BLaER1 (cell line): ENCODE data around the gene TRIM41.
"Not testable (repeated sequence)": the region's sequence is repeated elsewhere in the genome, so short reads cannot be mapped to it uniquely, and the experiment has no call there.

Source experiments
- H3K27ac ChIP-seq: shearing (Covaris generic); formaldehyde crosslinking; 2 replicates; pipeline ENCODE4 v1.8.1; 2022
- H3K27me3 ChIP-seq: shearing (Covaris generic); formaldehyde crosslinking; 2 replicates; pipeline ENCODE4 v1.8.1; 2022
- H3K36me3 ChIP-seq: shearing (Covaris generic); formaldehyde crosslinking; 2 replicates; pipeline ENCODE4 v1.8.1; 2022
- H3K4me1 ChIP-seq: shearing (Covaris generic); formaldehyde crosslinking; 2 replicates; pipeline ENCODE4 v1.8.1; 2022
- H3K4me2 ChIP-seq: shearing (Covaris generic); formaldehyde crosslinking; 2 replicates; pipeline ENCODE4 v1.8.1; 2022
- H3K4me3 ChIP-seq: shearing (Covaris generic); formaldehyde crosslinking; 2 replicates; pipeline ENCODE4 v1.8.1; 2022
- H3K9ac ChIP-seq: shearing (Covaris generic); formaldehyde crosslinking; 2 replicates; pipeline ENCODE4 v1.8.1; 2022
- H3K9me3 ChIP-seq: shearing (Covaris generic); formaldehyde crosslinking; 2 replicates; pipeline ENCODE4 v1.8.1; 2022
- H4K20me1 ChIP-seq: shearing (Covaris generic); formaldehyde crosslinking; 2 replicates; pipeline ENCODE4 v1.8.1; 2022
- Cebpa-rat ChIP-seq: shearing (Covaris generic); IDR thresholded peaks from 2 replicates; pipeline ENCODE4 v1.8.1; 2022

Gene TRIM41

DNA sequence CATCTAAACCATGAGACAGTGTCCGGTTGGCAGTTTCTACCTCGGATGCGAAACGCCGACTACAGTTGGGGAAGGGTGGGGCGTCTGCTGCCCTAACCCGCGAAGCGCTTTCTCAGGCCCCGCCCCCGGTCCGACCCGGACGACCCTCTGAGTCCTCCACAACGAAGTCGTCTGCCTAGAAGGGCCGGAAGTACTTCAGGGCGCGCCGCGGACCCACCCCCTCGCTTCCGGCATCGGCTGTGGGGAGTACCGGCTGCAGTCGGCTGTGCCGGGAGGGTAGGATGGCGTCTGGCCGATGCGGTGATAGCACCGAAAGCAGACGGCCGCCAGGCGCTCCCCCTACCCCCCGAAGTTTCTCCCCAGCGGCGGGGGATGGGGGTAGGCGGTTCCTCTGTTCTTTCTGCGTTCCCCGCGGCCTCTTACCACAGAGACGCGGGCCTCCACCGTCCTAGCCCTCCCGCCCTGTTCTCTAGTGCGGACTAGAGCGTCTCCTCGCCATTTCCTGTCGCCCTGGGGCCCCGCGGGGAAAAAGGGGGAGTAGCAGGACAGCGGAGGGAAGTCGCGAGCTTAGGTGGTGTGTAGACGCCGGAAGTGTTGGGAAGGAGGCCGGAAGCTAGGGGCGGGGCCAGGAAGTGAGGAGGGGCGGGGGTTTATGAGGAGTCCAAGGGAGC lies at the start of gene TRIM41:
TSS of gene TRIM41 (plus strand) at position 224 of the 671 bp plus-strand sequence. CDS start 719 bp downstream, outside the sequence.
- Histone ChIP-seq H3K9ac (peak within 1 kb of the TSS; percentile 94), H3K36me3 (peaks cover 16% of the 10 kb centered on the region), H3K27me3 (no peaks in the 10 kb centered on the region; the same call in 1 of the 2 replicates), H3K9me3 (no peaks in the 10 kb centered on the region), H3K27ac (peak within 1 kb of the TSS; percentile 98), H4K20me1 (no peaks in the 10 kb centered on the region), H3K4me1 (peaks cover 47% of the 10 kb centered on the region), H3K4me2 (peak within 1 kb of the TSS; percentile 83), H3K4me3 (peak within 1 kb of the TSS; percentile 79)
- no peak for TF ChIP-seq Cebpa-rat

GRCh38 chr5:181173420-181174342 lies 49.4 kb upstream of the TRIM41 start:
- Histone ChIP-seq H3K27me3 (no peaks in the 10 kb centered on the region), H3K4me1 (peaks cover 47% of the 10 kb centered on the region), H3K27ac (peak overlapping the region; percentile 65), H3K9me3 (0 out of 2 replicates have a peak, but pooled peaks cover 6% of the 10 kb centered on the region), H4K20me1 (no peaks in the 10 kb centered on the region), H3K4me2 (peak overlapping the region; percentile 76), H3K9ac (peak overlapping the region; percentile 57), H3K36me3 (no peaks in the 10 kb centered on the region), H3K4me3 (peak overlapping the region; percentile 62)
- no peak for TF ChIP-seq Cebpa-rat

DNA sequence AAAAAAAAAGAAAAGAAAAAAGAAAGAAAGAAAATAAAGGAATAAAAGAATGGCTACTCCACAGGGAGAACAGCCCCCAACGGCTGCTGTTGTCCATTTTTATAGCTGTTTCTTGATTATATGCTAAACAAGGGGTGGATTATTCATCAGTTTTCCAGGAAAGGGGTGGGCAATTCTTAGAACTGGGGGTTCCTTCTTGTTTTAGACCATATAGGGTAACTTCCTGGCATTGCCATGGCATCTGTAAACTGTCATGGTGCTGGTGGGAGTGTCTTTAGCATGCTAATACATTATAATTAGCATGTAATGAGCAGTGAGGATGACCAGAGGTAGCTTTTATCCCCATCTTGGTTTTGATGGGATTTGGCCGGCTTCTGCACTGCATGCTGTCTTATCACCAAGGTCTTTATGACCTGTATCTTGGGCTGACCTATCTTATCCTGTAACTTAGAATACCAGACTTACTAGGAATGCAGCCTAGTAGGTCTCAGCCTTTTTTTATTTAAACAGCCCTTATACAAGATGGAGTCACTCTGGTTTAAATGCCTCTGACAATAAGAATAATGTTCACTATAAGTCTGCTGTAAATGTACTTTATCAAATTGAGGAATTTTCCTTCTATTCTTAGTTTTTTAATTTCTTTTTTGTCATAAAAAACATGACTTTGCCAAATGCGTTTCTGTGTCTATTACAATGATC lies 46.7 kb upstream of the TRIM41 start:
- no peak overlapping the region for H3K9ac ChIP-seq
- H4K20me1 ChIP-seq = no peaks in the 10 kb centered on the region
- no peak overlapping the region for H3K27ac ChIP-seq

DNA sequence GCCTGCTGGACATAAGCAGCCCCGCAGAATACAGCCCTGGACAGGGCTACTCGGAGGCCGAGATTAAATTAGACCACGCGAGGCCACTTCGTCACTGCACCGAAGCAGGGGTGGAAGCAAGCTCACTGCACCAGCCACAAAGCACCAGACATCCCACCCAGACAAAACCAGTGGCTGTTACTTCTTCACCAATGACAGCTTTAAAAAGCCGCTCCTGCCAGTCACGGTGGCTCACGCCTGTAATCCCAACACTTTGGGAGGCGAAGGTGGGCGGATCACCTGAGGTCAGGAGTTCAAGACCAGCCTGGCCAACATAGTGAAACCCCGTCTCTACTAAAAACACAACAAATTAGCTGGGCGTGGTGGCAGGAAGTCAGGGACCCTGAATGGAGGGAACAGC lies 45.5 kb upstream of the TRIM41 start:
- H3K4me3 ChIP-seq, H3K27ac ChIP-seq, H3K9me3 ChIP-seq, H3K4me2 ChIP-seq, H3K27me3 ChIP-seq, H4K20me1 ChIP-seq, H3K36me3 ChIP-seq, H3K9ac ChIP-seq: not testable (repeated sequence)
- H3K4me1 ChIP-seq = peaks cover 26% of the 10 kb centered on the region

More for the DNA sequence above, 46.7 kb upstream of the TRIM41 start:
- Histone ChIP-seq H3K9me3 (0 out of 2 replicates have a peak, but pooled peaks cover 6% of the 10 kb centered on the region), H3K4me2 (no peak overlapping the region), H3K4me1 (peaks cover 31% of the 10 kb centered on the region), H3K4me3 (no peak overlapping the region), H3K36me3 (no peaks in the 10 kb centered on the region), H3K27me3 (no peaks in the 10 kb centered on the region)
- no peak for TF ChIP-seq Cebpa-rat

- no peaks in the 10 kb centered on the region for H3K9me3 ChIP-seq
- no peaks in the 10 kb centered on the region for H3K36me3 ChIP-seq
- H3K4me3 ChIP-seq = no peak overlapping the region
- H3K9ac ChIP-seq = no peak overlapping the region
- H4K20me1 ChIP-seq = no peaks in the 10 kb centered on the region
- peak overlapping the region; percentile 55 for H3K4me2 ChIP-seq
- no peaks in the 10 kb centered on the region for H3K27me3 ChIP-seq
- TF ChIP-seq Cebpa-rat = no peak
- H3K4me1 ChIP-seq = peaks cover 39% of the 10 kb centered on the region
- no peak overlapping the region for H3K27ac ChIP-seq
Measured at GRCh38 chr5:181181650-181182565, 41.2 kb upstream of the TRIM41 start.

DNA sequence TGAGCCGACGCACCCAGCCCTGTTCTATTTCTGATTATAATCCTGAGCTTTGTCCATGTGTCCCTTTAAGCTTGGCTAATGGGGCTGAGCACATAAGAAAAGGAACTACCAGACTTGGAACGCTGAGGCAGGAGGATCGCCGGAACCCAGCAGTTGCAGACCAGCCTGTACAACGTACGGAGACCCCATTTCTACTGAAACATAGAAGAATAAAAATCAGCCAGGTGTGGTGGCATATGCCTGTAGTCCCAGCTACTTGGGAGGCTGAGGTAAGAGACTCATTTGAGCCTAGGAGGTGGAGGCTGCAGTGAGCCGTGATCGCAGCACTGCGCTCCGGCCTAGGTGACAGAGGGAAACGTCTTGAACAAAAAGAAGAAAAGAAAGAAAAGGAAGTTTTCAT lies 40.4 kb upstream of the TRIM41 start:
- peak overlapping the region; percentile 22; the same call in 1 of the 2 replicates for H3K4me3 ChIP-seq
- peaks cover 46% of the 10 kb centered on the region for H3K4me1 ChIP-seq
- peak overlapping the region; percentile 55 for H3K4me2 ChIP-seq
- no peaks in the 10 kb centered on the region for H4K20me1 ChIP-seq
- no peak overlapping the region for H3K9ac ChIP-seq
- TF ChIP-seq Cebpa-rat = no peak
- H3K27ac ChIP-seq = no peak overlapping the region
- no peaks in the 10 kb centered on the region for H3K9me3 ChIP-seq
- no peaks in the 10 kb centered on the region for H3K27me3 ChIP-seq
- no peaks in the 10 kb centered on the region for H3K36me3 ChIP-seq

DNA sequence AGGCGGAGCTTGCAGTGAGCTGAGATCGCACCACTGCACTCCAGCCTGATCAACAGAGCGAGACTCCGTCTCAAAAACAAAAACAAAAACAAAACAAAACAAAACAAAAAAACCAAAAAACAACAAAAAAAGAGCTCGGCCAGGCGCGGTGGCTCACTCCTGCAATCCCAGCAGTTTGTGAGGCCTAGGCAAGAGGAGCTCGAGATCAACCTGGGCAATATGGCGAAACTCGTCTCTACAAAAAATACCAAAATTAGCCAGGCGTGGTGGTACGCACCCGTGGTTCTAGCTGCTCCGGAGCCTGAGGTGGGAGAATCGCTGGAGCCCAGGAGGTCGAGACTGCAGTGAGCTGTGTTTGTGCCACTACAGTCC lies 38.2 kb upstream of the TRIM41 start:
- Histone ChIP-seq H4K20me1 (no peaks in the 10 kb centered on the region), H3K4me3 (peak overlapping the region; percentile 68), H3K36me3 (no peaks in the 10 kb centered on the region), H3K9ac (peak overlapping the region; percentile 82), H3K4me2 (peak overlapping the region; percentile 73), H3K27me3 (no peaks in the 10 kb centered on the region), H3K27ac (peak overlapping the region; percentile 85), H3K9me3 (no peaks in the 10 kb centered on the region), H3K4me1 (peaks cover 48% of the 10 kb centered on the region)
- TF ChIP-seq Cebpa-rat = no peak

DNA sequence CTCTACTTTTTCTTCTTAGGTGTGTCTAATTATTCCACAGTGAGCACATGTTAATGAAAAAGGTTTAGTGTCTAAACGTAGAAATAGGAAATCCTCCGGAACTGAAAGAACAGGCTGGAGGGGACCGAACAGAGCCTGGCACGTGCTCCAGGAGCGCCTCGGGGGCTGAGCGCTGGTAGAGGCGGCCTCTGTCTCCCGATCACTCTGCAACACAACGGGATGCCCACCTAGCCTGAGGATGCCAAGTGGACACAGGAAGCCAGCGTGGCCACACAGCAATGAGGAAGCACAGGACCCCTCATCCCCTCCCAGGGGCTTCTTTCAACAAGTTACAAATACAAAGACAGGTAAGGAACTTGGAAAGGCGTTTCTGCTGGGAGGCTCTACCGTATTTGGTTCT lies 37.5 kb upstream of the TRIM41 start:
- H3K9me3 ChIP-seq = no peaks in the 10 kb centered on the region
- H3K4me2 ChIP-seq = peak overlapping the region; percentile 73
- peak overlapping the region; percentile 85 for H3K27ac ChIP-seq
- no peaks in the 10 kb centered on the region for H4K20me1 ChIP-seq
- peak overlapping the region; percentile 82; the same call in 1 of the 2 replicates for H3K9ac ChIP-seq
- no peak for TF ChIP-seq Cebpa-rat
- peaks cover 41% of the 10 kb centered on the region for H3K4me1 ChIP-seq
- no peaks in the 10 kb centered on the region for H3K36me3 ChIP-seq
- no peak overlapping the region for H3K4me3 ChIP-seq
- no peaks in the 10 kb centered on the region for H3K27me3 ChIP-seq

GRCh38 chr5:181186022-181186421 lies 37.1 kb upstream of the TRIM41 start:
- Histone ChIP-seq H3K4me3 (no peak overlapping the region), H4K20me1 (no peaks in the 10 kb centered on the region), H3K27ac (no peak overlapping the region), H3K36me3 (no peaks in the 10 kb centered on the region), H3K9me3 (no peaks in the 10 kb centered on the region), H3K4me2 (peak overlapping the region; percentile 73; the same call in 1 of the 2 replicates), H3K4me1 (peaks cover 38% of the 10 kb centered on the region), H3K9ac (no peak overlapping the region), H3K27me3 (no peaks in the 10 kb centered on the region)
- TF ChIP-seq Cebpa-rat = no peak
